Measurements from ENCODE around the gene XXYLT1. TPM values are rescaled to one million over a fixed set of nuclear protein-coding genes. Genes with fewer than 3 reads are reported as not detected.

The XXYLT1 gene
- total RNA-seq, 1 donor from 2014 or later, result 14.5 TPM

GRCh38 chr3:195048059-195048905 is 222.7 kb downstream of the XXYLT1 start:
- no peak for TF ChIP-seq POLR2A (IDR thresholded peaks at IDR 0.05)
- TF ChIP-seq POLR2AphosphoS5 (IDR thresholded peaks at IDR 0.05; ENCODE audit: insufficient read depth in 1 of 2, low read depth in 1 of 2), result no peak
- no peak for TF ChIP-seq CTCF (IDR thresholded peaks at IDR 0.05)
- DNase-seq (ENCODE audit: extremely low spot score in 2 of 2), result no peak
- H3K27me3 ChIP-seq, result no peaks in the 10 kb centered on the region
- intact Hi-C loops (cut with DNase I), result no loop called here
- H3K4me3 ChIP-seq, result no peak overlapping the region
- no peaks in the 10 kb centered on the region for H3K9me3 ChIP-seq
- no peaks in the 10 kb centered on the region for H3K36me3 ChIP-seq
- H3K27ac ChIP-seq, result no peak overlapping the region
- no peaks in the 10 kb centered on the region for H3K4me1 ChIP-seq

GRCh38 chr3:195047536-195047935 is 223.4 kb downstream of the XXYLT1 start:
- intact Hi-C loops (cut with DNase I), result no loop called here
- no peak overlapping the region for H3K27ac ChIP-seq
- H3K27me3 ChIP-seq, result no peaks in the 10 kb centered on the region
- H3K4me1 ChIP-seq, result no peaks in the 10 kb centered on the region
- no peak for DNase-seq (ENCODE audit: extremely low spot score in 2 of 2)
- TF ChIP-seq POLR2AphosphoS5 (IDR thresholded peaks at IDR 0.05; ENCODE audit: insufficient read depth in 1 of 2, low read depth in 1 of 2), result no peak
- no peak for TF ChIP-seq POLR2A (IDR thresholded peaks at IDR 0.05)
- no peak for TF ChIP-seq CTCF (IDR thresholded peaks at IDR 0.05)
- H3K36me3 ChIP-seq, result no peaks in the 10 kb centered on the region
- H3K9me3 ChIP-seq, result no peaks in the 10 kb centered on the region
- H3K4me3 ChIP-seq, result no peak overlapping the region

- Histone ChIP-seq H3K4me1 (no peaks in the 10 kb centered on the region), H3K27me3 (no peaks in the 10 kb centered on the region), H3K4me3 (no peak overlapping the region), H3K36me3 (no peaks in the 10 kb centered on the region), H3K9me3 (no peaks in the 10 kb centered on the region), H3K27ac (no peak overlapping the region)
- TF ChIP-seq POLR2AphosphoS5 (IDR thresholded peaks at IDR 0.05; ENCODE audit: insufficient read depth in 1 of 2, low read depth in 1 of 2), result no peak
- no peak for TF ChIP-seq POLR2A (IDR thresholded peaks at IDR 0.05)
- TF ChIP-seq CTCF (IDR thresholded peaks at IDR 0.05), result no peak
- no peak for DNase-seq (ENCODE audit: extremely low spot score in 2 of 2)
- intact Hi-C loops (cut with DNase I), result no loop called here
Observed at GRCh38 chr3:195046441-195046840, 224.5 kb downstream of the XXYLT1 start.

DNA sequence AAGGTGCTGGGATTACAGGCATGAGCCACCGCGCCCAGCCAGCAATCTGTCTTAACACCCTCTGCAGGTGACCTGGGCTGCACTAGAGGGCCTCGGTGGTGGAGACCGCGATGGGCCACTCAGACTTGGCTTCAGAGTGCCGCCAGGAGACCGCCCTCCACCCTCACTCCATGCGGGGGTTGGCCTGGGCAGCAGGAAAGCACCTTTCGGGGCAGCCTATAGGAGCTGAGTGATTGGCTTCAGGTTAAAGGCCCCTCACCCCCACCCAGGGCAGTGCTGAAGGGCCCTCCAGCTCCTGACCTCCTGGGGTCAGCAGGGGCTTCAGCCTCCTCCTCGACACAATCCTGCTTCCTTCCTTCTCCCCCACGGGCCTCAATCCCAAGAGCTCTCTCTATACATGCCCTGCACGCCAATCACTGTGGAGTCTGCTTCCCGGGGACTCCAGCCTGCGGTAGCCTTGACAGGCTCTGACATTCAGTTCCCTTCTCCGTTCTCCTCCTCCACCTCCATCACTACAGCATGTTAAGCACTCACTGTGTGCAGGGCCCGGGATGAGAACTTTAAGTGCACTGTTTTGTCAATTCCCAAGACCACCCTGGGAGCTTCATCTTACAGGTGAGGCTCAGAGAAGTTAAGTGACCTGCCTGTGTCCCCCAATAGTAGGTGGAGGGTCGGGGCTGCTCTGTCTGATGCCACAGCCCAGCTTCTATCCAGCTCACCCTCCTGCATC is 225.3 kb downstream of the XXYLT1 start:
- no peak overlapping the region for H3K27ac ChIP-seq
- no peak for DNase-seq (ENCODE audit: extremely low spot score in 2 of 2)
- H3K4me1 ChIP-seq, result no peaks in the 10 kb centered on the region
- intact Hi-C loops (cut with DNase I), result no loop called here
- H3K27me3 ChIP-seq, result no peaks in the 10 kb centered on the region
- H3K9me3 ChIP-seq, result no peaks in the 10 kb centered on the region
- TF ChIP-seq CTCF (IDR thresholded peaks at IDR 0.05), result no peak
- no peak for TF ChIP-seq POLR2A (IDR thresholded peaks at IDR 0.05)
- no peak for TF ChIP-seq POLR2AphosphoS5 (IDR thresholded peaks at IDR 0.05; ENCODE audit: insufficient read depth in 1 of 2, low read depth in 1 of 2)
- no peaks in the 10 kb centered on the region for H3K36me3 ChIP-seq
- H3K4me3 ChIP-seq, result no peak overlapping the region

- no peak for DNase-seq (ENCODE audit: extremely low spot score in 2 of 2)
- Histone ChIP-seq H3K27ac (no peak overlapping the region), H3K36me3 (no peaks in the 10 kb centered on the region), H3K4me1 (no peaks in the 10 kb centered on the region), H3K9me3 (no peaks in the 10 kb centered on the region), H3K27me3 (no peaks in the 10 kb centered on the region), H3K4me3 (no peak overlapping the region)
- TF ChIP-seq POLR2A (IDR thresholded peaks at IDR 0.05) (no peak), POLR2AphosphoS5 (IDR thresholded peaks at IDR 0.05; ENCODE audit: insufficient read depth in 1 of 2, low read depth in 1 of 2) (no peak), CTCF (IDR thresholded peaks at IDR 0.05) (no peak)
- intact Hi-C loops (cut with DNase I), result no loop called here
Observed at GRCh38 chr3:195044411-195044810, 226.5 kb downstream of the XXYLT1 start.

Data from vagina (tissue), 2 donors.